Loucy (cell line): ENCODE data around the gene FGF9.

Experiments used
- CTCF ChIP-seq: fragments of 200-600 bp; sonication (generic); conservative IDR thresholded peaks from 2 replicates; pipeline ENCODE4 v1.5.1; 2014; ENCODE audit warnings: mild to moderate bottlenecking, antibody characterized with exemption, low read length
- EZH2phosphoT487 ChIP-seq: fragments of 200-600 bp; IDR thresholded peaks from 2 replicates; pipeline ENCODE4 v1.6.1; 2018; ENCODE audit warnings: antibody characterized with exemption, mild to moderate bottlenecking, moderate library complexity, borderline replicate concordance

GRCh38 chr13:21701460-21701859 is 30.6 kb downstream of the FGF9 start:
- TF ChIP-seq CTCF = no peak
- no peak for TF ChIP-seq EZH2phosphoT487
